Left lung (tissue), 10 donors: Measurements from ENCODE around the gene COL5A1. TPM values are rescaled to one million over a fixed set of nuclear protein-coding genes. Genes with fewer than 3 reads are reported as not detected.

ENCODE experiments used
- ATAC-seq: fragments of 200-7000 bp; cut with Tn5 transposase; one replicate; pipeline ENCODE4 v1.9.1; 2020; ENCODE audit warnings: moderate library complexity
- DNase-seq, 4 donors: peaks; one replicate each; pipeline ENCODE4 v3.0.0-alpha.2; 2013 to 2020
- H3K27ac ChIP-seq, 2 donors: fragments of 200-600 bp; sonication (generic) in 1 of 2; one replicate each; pipeline versions ENCODE4 v1.5.0 to v1.8.0; 2020 to 2021
- H3K27me3 ChIP-seq, 2 donors: fragments of 200-600 bp; sonication (generic) in 1 of 2; one replicate each; pipeline versions ENCODE4 v1.5.0 to v1.8.0; 2020 to 2021
- H3K36me3 ChIP-seq, 2 donors: fragments of 200-600 bp; sonication (generic) in 1 of 2; one replicate each; pipeline versions ENCODE4 v1.5.0 to v1.8.0; 2020 to 2021
- H3K4me1 ChIP-seq, 2 donors: fragments of 200-600 bp; one replicate each; pipeline ENCODE4 v1.8.0; 2021
- H3K4me3 ChIP-seq, 2 donors: fragments of 200-600 bp; sonication (generic) in 1 of 2; one replicate each; pipeline versions ENCODE4 v1.5.0 to v1.8.0; 2020 to 2021; ENCODE audit warnings: mild to moderate bottlenecking in 1 of 2
- H3K9me3 ChIP-seq, 2 donors: fragments of 200-600 bp; sonication (generic) in 1 of 2; one replicate each; pipeline versions ENCODE4 v1.5.0 to v1.8.0; 2020 to 2021
- intact Hi-C, 2 donors: fragments of 100-400 bp; cut with DNase I; formaldehyde crosslinking; loops; one replicate each; pipeline versions ENCODE4 v1.11.2 to v1.14.2; 2022
- polyA plus RNA-seq, 6 donors: library from polyadenylated mRNA; unstranded; fragments of 120-200 nt; gene quantifications; one replicate each; pipeline ENCODE4 v1.2.1, GENCODE V29; 2013; ENCODE audit not compliant: insufficient read length in 6 of 6
- total RNA-seq, 2 donors: library from RNA; stranded (reverse); fragmentation: NEBNext Ultra II Directional; extraction: Animal tissue kit (Norgen Biotek cat#: 25700); gene quantifications; one replicate each; pipeline ENCODE4 v1.2.1, GENCODE V29; 2021
- TF ChIP-seq, protein P1 (sequence below), 2 donors: fragments of 200-600 bp; sonication (generic) in 1 of 2; IDR thresholded peaks; one replicate each; pipeline versions ENCODE4 v1.5.0 to v1.8.0; 2021; ENCODE audit warnings: antibody characterized with exemption in 2 of 2
- donor health status: DM: no; HTN: yes; CAD: no.
- donor health status: DM: no; HTN: no; CAD: no.

Gene COL5A1
- total and polyA plus RNA-seq, 8 donors: 168 to 357 (median 213) TPM

DNA sequence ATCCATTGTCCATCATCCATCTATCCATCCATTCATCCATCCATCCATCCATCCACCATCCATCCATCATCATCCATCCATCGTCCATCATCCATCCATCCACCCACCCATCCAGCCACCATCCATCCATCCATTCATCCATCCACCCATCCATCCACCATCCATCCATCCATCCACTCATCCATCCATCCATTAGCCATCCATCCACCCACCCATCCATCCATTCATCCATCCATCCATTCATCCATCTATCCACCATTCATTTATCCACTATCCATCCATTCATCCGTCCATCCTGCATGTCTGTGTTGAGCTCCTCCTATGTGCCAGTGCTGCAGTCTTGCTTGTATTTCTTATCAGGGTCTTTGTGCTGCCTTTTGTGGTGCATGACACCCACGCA, 44.2 kb downstream of the COL5A1 start:
- no peak overlapping the region for H3K27ac ChIP-seq
- H3K36me3 ChIP-seq: no peaks in the 10 kb centered on the region
- H3K4me1 ChIP-seq: no peaks in the 10 kb centered on the region
- H3K27me3 ChIP-seq: no peaks in the 10 kb centered on the region
- H3K9me3 ChIP-seq: no peaks in the 10 kb centered on the region
- TF ChIP-seq, protein P1, sequence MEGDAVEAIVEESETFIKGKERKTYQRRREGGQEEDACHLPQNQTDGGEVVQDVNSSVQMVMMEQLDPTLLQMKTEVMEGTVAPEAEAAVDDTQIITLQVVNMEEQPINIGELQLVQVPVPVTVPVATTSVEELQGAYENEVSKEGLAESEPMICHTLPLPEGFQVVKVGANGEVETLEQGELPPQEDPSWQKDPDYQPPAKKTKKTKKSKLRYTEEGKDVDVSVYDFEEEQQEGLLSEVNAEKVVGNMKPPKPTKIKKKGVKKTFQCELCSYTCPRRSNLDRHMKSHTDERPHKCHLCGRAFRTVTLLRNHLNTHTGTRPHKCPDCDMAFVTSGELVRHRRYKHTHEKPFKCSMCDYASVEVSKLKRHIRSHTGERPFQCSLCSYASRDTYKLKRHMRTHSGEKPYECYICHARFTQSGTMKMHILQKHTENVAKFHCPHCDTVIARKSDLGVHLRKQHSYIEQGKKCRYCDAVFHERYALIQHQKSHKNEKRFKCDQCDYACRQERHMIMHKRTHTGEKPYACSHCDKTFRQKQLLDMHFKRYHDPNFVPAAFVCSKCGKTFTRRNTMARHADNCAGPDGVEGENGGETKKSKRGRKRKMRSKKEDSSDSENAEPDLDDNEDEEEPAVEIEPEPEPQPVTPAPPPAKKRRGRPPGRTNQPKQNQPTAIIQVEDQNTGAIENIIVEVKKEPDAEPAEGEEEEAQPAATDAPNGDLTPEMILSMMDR (IDR thresholded peaks at IDR 0.05): no peak
- H3K4me3 ChIP-seq: no peak overlapping the region
- DNase-seq (no peak), ATAC-seq (no peak)
- intact Hi-C loops: no loop called here

DNA sequence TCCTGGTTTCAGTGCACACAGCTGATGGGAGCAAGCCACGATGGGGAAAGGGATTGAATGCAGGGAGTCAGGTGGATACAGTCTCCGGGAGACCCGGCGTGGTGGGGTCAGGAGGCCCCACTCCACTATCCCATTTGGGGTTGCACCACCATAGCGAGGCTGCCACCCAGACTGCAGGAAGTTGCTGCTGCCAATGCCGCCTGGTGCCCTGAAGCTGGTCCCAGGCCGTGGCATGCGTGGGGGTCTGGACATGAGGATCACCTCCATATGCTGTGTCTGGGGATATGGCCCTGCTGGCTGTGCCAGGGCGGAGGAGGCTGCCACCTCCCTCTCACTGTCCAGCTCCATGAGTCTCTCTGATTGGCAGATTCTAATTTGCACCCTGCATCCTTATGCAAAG, 45.3 kb downstream of the COL5A1 start:
- Histone ChIP-seq H3K36me3 (no peaks in the 10 kb centered on the region), H3K4me1 (no peaks in the 10 kb centered on the region), H3K27ac (no peak overlapping the region), H3K4me3 (no peak overlapping the region), H3K9me3 (no peaks in the 10 kb centered on the region), H3K27me3 (no peaks in the 10 kb centered on the region)
- ATAC-seq: no peak
- DNase-seq: peak in 2 of 4 donors; percentile 22 to 45
- intact Hi-C loops: no loop called here
- TF ChIP-seq, protein P1 (IDR thresholded peaks at IDR 0.05): no peak

DNA sequence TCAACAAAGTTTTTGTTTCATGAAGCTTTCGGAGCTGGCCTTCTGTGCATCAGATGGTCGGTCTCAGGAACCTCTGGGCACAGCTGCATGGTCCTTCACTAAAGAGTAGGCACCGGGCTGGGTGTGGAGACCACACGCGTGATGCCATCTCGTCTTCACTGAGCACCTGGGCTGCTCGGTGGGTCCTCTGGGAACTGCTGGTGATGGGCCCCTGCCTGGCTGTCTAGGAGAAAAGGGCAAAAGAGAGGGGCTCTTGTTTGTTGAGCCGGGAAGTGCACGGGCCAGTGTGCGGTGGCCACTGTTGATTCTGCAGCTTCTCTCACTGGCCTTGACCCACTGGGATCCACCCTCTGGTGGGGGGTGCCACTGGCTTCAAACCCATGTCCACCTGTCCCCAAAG, 46.0 kb downstream of the COL5A1 start:
- ATAC-seq: no peak
- intact Hi-C loops: no loop called here
- TF ChIP-seq, protein P1 (IDR thresholded peaks at IDR 0.05): no peak
- peak in 2 of 4 donors; percentile 23 to 40 for DNase-seq
- Histone ChIP-seq H3K36me3 (no peaks in the 10 kb centered on the region), H3K9me3 (no peaks in the 10 kb centered on the region), H3K4me3 (no peak overlapping the region), H3K4me1 (no peaks in the 10 kb centered on the region), H3K27me3 (no peaks in the 10 kb centered on the region), H3K27ac (no peak overlapping the region)

DNA sequence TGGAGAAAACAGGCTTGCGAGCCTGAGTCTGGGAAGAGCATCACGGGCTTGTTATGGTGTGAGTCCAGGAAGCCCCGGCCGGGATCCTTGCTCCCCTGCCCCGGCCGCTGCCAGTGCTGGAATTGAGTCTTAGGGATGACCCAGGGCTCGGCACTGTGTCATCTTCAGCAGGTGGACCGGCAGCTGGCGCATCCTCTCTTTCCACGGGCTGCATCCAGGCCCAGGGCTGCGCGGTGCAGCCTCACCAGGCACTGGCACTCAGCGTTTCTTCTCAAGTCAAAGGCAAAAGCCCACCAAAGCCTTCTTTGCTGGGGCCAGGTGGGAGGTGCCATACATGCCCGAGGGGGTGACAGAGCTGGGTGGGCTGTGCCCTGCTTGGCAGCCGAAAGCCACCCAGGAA, 46.6 kb downstream of the COL5A1 start:
- intact Hi-C loops: no loop called here
- Histone ChIP-seq H3K36me3 (no peaks in the 10 kb centered on the region), H3K27me3 (no peaks in the 10 kb centered on the region), H3K27ac (no peak overlapping the region), H3K9me3 (no peaks in the 10 kb centered on the region), H3K4me1 (no peaks in the 10 kb centered on the region), H3K4me3 (no peak overlapping the region)
- ATAC-seq: no peak
- TF ChIP-seq, protein P1 (IDR thresholded peaks at IDR 0.05): no peak
- DNase-seq: peak in 2 of 4 donors; percentile 24 to 57

DNA sequence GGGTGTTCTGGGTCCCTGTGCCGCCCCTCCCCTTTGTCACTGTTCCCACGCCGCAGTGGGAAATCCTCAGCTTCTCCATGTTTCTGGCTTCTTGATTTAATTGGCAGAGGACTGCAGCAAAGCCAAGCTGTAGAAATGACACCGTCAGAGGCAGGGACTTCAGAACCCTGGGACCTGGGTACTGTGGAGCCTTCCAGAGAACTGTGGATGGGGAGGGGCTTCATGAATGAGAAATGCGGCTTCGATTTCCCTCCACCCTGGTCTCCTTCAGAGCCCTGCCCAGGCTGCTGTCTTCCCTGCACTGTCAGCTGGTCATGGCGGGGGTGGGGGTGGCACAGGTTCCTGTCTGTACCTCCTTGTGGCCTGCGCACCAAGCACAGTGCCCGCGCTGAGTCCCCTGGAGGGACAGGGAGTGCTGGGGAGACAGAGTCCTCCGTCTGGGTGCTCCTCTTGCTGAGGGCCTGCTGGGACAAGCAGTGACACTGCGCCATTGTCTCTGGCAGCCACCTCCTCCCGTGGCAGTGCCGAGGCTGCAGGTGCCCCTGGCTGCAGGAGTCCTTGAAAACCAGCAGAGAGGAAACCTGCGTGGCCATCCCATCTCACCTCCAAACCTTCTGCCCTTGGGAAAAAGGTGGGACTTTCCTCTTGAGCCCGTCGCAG, 47.2 kb downstream of the COL5A1 start:
- Histone ChIP-seq H3K27me3 (no peaks in the 10 kb centered on the region), H3K9me3 (no peaks in the 10 kb centered on the region), H3K4me3 (no peak overlapping the region), H3K27ac (no peak overlapping the region), H3K36me3 (no peaks in the 10 kb centered on the region), H3K4me1 (no peaks in the 10 kb centered on the region)
- intact Hi-C loops: no loop called here
- ATAC-seq (no peak), DNase-seq (peak in 2 of 4 donors; percentile 19 to 49)
- TF ChIP-seq, protein P1 (IDR thresholded peaks at IDR 0.05): no peak
